OCI-LY1 (cell line): ENCODE results near the gene PCDHGA9.
"Not testable (repeated sequence)": the region's sequence is repeated elsewhere in the genome, so short reads cannot be mapped to it uniquely, and the experiment has no call there.

Source experiments
- H2AFZ ChIP-seq: fragments of 200-600 bp; sonication (generic), shearing (Covaris generic); 2 replicates; pipeline ENCODE4 v1.6.0; 2014; ENCODE audit warnings: antibody characterized with exemption, mild to moderate bottlenecking, low read length
- H3F3A ChIP-seq: fragments of 200-600 bp; sonication (generic), shearing (Covaris generic); 2 replicates; pipeline ENCODE4 v1.6.0; 2014; ENCODE audit warnings: mild to moderate bottlenecking, antibody characterized with exemption, low read length, moderate library complexity; ENCODE audit not compliant: insufficient read depth
- H3K27ac ChIP-seq: fragments of 200-600 bp; sonication (generic); 2 replicates; pipeline ENCODE4 v1.5.1; 2014; ENCODE audit warnings: low read length, mixed run types, mild to moderate bottlenecking, low read depth; ENCODE audit not compliant: poor library complexity, severe bottlenecking
- H3K27me3 ChIP-seq: fragments of 200-600 bp; sonication (generic); 2 replicates; pipeline ENCODE4 v1.6.0; 2014; ENCODE audit warnings: antibody characterized with exemption, mild to moderate bottlenecking, low read length, moderate library complexity; ENCODE audit not compliant: insufficient read depth
- H3K36me3 ChIP-seq: fragments of 200-600 bp; sonication (generic); 2 replicates; pipeline ENCODE4 v1.6.1; 2014; ENCODE audit warnings: mild to moderate bottlenecking, antibody characterized with exemption, low read length, moderate library complexity, mixed read lengths; ENCODE audit not compliant: insufficient read depth
- H3K4me1 ChIP-seq: fragments of 200-600 bp; sonication (generic); 2 replicates; pipeline ENCODE4 v1.5.1; 2014; ENCODE audit warnings: mild to moderate bottlenecking, low read length, moderate library complexity; ENCODE audit not compliant: insufficient read depth, severe bottlenecking
- H3K4me2 ChIP-seq: fragments of 200-600 bp; sonication (generic), shearing (Covaris generic); 2 replicates; pipeline ENCODE4 v1.6.1; 2014; ENCODE audit warnings: low read length
- H3K4me3 ChIP-seq: fragments of 200-600 bp; sonication (generic); 2 replicates; pipeline ENCODE4 v1.5.1; 2014; ENCODE audit warnings: low read length, low read depth, mild to moderate bottlenecking, mixed read lengths; ENCODE audit not compliant: poor library complexity, severe bottlenecking
- H3K79me2 ChIP-seq: fragments of 200-600 bp; shearing (Covaris generic); 2 replicates; pipeline ENCODE4 v1.6.1; 2016; ENCODE audit warnings: mixed run types, low read length, mixed read lengths; ENCODE audit not compliant: insufficient read depth
- H3K9ac ChIP-seq: fragments of 200-600 bp; sonication (generic), shearing (Covaris generic); 2 replicates; pipeline ENCODE4 v1.6.1; 2014; ENCODE audit warnings: mild to moderate bottlenecking, low read length, mixed read lengths
- H3K9me2 ChIP-seq: fragments of 200-600 bp; sonication (generic), shearing (Covaris generic); 2 replicates; pipeline ENCODE4 v1.6.1; 2014; ENCODE audit warnings: low read depth, mild to moderate bottlenecking, low read length, mixed read lengths
- H3K9me3 ChIP-seq: fragments of 200-600 bp; shearing (Covaris generic); 2 replicates; pipeline ENCODE4 v1.6.1; 2014; ENCODE audit warnings: low read length, mixed read lengths
- H4K20me1 ChIP-seq: fragments of 200-600 bp; sonication (generic), shearing (Covaris generic); 2 replicates; pipeline ENCODE4 v1.6.0; 2016; ENCODE audit warnings: mild to moderate bottlenecking, low read length; ENCODE audit not compliant: insufficient read depth
- EZH2 ChIP-seq: fragments of 200-600 bp; sonication (generic), shearing (Covaris generic); IDR thresholded peaks from 2 replicates; pipeline ENCODE4 v1.8.0; 2017; ENCODE audit warnings: borderline replicate concordance, mixed run types, mild to moderate bottlenecking, antibody characterized with exemption, low read length, moderate library complexity, mixed read lengths
- TF ChIP-seq, protein P1 (sequence below): fragments of 200-600 bp; sonication (generic), shearing (Covaris generic); IDR thresholded peaks from 2 replicates; pipeline ENCODE4 v1.5.1; 2017; ENCODE audit warnings: mild to moderate bottlenecking, antibody characterized with exemption, low read length, moderate library complexity, mixed read lengths

Gene PCDHGA9

GRCh38 chr5:141382469-141383294 lies 19.9 kb upstream of the PCDHGA9 start, which contains the start of gene PCDHGA7:
PCDHGA7 (plus strand) TSS chr5:141382742; CDS start chr5:141382900, 158 bp downstream.
- Histone ChIP-seq H3K4me1 (no peaks in the 10 kb centered on the region), H3K9me3 (peaks cover 9% of the 10 kb centered on the region), H3K9ac (no peak within 1 kb of the TSS), H2AFZ (no peak within 1 kb of the TSS), H3K9me2 (no peaks in the 10 kb centered on the region), H3K4me3 (no peak within 1 kb of the TSS), H3K27me3 (no peaks in the 10 kb centered on the region), H3K79me2 (no peaks in the 10 kb centered on the region), H3F3A (no peaks in the 10 kb centered on the region), H3K36me3 (no peaks in the 10 kb centered on the region), H4K20me1 (no peaks in the 10 kb centered on the region), H3K4me2 (no peak within 1 kb of the TSS), H3K27ac (no peak within 1 kb of the TSS)
- TF ChIP-seq EZH2: no peak
- TF ChIP-seq, protein P1, sequence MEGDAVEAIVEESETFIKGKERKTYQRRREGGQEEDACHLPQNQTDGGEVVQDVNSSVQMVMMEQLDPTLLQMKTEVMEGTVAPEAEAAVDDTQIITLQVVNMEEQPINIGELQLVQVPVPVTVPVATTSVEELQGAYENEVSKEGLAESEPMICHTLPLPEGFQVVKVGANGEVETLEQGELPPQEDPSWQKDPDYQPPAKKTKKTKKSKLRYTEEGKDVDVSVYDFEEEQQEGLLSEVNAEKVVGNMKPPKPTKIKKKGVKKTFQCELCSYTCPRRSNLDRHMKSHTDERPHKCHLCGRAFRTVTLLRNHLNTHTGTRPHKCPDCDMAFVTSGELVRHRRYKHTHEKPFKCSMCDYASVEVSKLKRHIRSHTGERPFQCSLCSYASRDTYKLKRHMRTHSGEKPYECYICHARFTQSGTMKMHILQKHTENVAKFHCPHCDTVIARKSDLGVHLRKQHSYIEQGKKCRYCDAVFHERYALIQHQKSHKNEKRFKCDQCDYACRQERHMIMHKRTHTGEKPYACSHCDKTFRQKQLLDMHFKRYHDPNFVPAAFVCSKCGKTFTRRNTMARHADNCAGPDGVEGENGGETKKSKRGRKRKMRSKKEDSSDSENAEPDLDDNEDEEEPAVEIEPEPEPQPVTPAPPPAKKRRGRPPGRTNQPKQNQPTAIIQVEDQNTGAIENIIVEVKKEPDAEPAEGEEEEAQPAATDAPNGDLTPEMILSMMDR: no peak

DNA sequence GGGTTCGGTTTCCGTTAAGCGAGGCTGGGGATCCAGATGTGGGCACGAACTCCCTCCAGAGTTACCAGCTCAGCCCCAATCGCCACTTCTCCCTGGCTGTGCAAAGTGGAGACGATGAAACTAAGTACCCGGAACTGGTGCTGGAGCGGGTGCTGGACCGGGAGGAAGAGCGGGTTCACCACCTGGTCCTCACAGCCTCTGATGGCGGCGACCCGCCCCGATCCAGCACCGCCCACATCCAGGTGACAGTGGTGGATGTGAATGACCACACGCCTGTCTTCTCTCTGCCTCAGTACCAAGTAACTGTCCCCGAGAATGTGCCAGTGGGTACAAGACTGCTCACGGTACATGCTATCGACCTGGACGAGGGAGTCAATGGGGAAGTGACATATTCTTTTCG lies 19.2 kb upstream of the PCDHGA9 start:
- H3K27me3 ChIP-seq: no peaks in the 10 kb centered on the region
- H3K27ac ChIP-seq: no peak overlapping the region
- no peaks in the 10 kb centered on the region for H3K9me2 ChIP-seq
- H3K79me2 ChIP-seq: no peaks in the 10 kb centered on the region
- no peaks in the 10 kb centered on the region for H3K36me3 ChIP-seq
- no peak overlapping the region for H3K4me3 ChIP-seq
- H3K9me3 ChIP-seq: peaks cover 9% of the 10 kb centered on the region
- no peaks in the 10 kb centered on the region for H3F3A ChIP-seq
- no peak overlapping the region for H3K4me2 ChIP-seq
- no peak overlapping the region for H2AFZ ChIP-seq
- no peak overlapping the region for H3K9ac ChIP-seq
- no peak for TF ChIP-seq EZH2
- TF ChIP-seq, protein P1: no peak
- no peaks in the 10 kb centered on the region for H3K4me1 ChIP-seq
- H4K20me1 ChIP-seq: no peaks in the 10 kb centered on the region

DNA sequence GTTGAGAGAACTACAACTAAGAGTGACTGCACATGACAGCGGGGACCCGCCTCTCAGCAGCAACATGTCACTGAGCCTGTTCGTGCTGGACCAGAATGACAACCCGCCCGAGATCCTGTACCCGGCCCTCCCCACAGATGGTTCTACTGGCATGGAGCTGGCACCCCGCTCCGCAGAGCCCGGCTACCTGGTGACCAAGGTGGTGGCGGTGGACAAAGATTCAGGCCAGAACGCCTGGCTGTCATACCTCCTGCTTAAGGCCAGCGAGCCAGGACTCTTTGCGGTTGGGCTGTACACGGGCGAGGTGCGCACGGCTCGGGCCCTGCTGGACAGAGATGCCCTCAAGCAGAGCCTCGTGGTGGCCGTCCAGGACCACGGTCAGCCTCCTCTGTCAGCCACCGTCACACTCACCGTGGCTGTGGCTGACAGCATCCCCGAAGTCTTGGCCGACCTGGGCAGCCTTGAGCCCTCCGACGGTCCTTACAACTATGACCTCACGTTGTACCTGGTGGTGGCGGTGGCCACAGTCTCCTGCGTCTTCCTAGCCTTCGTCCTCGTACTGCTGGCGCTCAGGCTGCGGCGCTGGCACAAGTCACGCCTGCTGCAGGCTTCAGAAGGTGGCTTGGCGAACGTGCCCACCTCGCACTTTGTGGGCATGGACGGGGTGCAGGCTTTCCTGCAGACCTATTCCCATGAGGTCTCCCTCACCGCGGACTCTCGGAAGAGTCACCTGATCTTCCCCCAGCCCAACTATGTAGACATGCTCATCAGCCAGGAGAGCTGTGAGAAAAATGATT lies 17.9 kb upstream of the PCDHGA9 start:
- Histone ChIP-seq H2AFZ (no peak overlapping the region), H3K9me2 (no peaks in the 10 kb centered on the region), H3K9me3 (peaks cover 12% of the 10 kb centered on the region), H3K4me1 (no peaks in the 10 kb centered on the region), H3F3A (no peaks in the 10 kb centered on the region), H3K9ac (no peak overlapping the region), H3K4me3 (no peak overlapping the region), H3K36me3 (no peaks in the 10 kb centered on the region), H3K27ac (no peak overlapping the region), H3K79me2 (no peaks in the 10 kb centered on the region), H4K20me1 (no peaks in the 10 kb centered on the region), H3K27me3 (no peaks in the 10 kb centered on the region), H3K4me2 (no peak overlapping the region)
- TF ChIP-seq, protein P1: no peak
- no peak for TF ChIP-seq EZH2

DNA sequence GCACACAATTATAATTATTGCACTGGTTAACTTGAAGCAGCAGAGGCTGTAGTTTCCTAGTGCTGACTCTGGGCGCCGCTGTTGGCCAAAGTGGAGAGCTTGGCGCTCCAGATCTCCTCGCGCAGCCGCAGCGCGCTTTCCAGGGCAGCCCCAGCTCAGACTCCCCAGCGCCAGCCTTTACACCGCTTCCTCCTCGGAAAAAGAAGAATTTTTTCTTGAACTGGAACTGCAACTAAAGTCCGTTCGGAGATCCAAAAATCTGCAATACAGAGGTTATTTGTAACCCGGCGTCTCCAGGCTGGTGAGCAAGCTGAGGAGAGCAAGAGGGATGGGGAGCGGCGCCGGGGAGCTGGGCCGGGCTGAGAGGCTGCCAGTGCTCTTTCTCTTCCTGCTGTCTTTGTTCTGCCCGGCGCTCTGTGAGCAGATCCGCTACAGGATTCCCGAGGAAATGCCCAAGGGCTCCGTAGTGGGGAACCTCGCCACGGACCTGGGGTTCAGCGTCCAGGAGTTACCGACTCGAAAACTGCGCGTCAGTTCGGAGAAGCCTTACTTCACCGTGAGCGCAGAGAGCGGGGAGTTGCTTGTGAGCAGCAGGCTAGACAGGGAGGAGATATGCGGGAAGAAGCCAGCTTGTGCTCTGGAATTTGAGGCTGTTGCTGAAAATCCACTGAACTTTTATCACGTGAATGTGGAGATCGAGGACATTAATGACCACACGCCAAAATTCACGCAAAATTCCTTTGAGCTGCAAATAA lies 14.8 kb upstream of the PCDHGA9 start, which contains the start of gene PCDHGB4:
Gene PCDHGB4, plus strand, starts transcription at position 142 of the 755 bp plus-strand sequence. Its CDS starts 187 bp downstream, at position 329.
- not testable (repeated sequence) for H3K4me2 ChIP-seq

More for the DNA sequence above, 14.8 kb upstream of the PCDHGA9 start, which contains the start of gene PCDHGB4:
- H3K36me3 ChIP-seq, H3K9me2 ChIP-seq, H3K4me1 ChIP-seq, H3K79me2 ChIP-seq, H3F3A ChIP-seq, H3K27me3 ChIP-seq, H4K20me1 ChIP-seq, H3K4me3 ChIP-seq, H3K27ac ChIP-seq, H3K9ac ChIP-seq, H2AFZ ChIP-seq: not testable (repeated sequence)
- peaks cover 13% of the 10 kb centered on the region for H3K9me3 ChIP-seq
